SK-N-DZ (cell line): ENCODE data around the gene PNKD.
A peak's percentile ranks its signal among the peaks of the same experiment; 100 is the strongest.

Source experiments
- DNase-seq: peaks from one replicate; pipeline ENCODE4 v3.0.0-alpha.2; 2015; ENCODE audit warnings: low spot score
- small RNA-seq, 2 experiments: library from RNA; depleted of rRNA; stranded (forward); fragments of <200 nt; gene quantifications; one replicate each; pipeline ENCODE3, GENCODE V24; 2014

Gene PNKD

DNA sequence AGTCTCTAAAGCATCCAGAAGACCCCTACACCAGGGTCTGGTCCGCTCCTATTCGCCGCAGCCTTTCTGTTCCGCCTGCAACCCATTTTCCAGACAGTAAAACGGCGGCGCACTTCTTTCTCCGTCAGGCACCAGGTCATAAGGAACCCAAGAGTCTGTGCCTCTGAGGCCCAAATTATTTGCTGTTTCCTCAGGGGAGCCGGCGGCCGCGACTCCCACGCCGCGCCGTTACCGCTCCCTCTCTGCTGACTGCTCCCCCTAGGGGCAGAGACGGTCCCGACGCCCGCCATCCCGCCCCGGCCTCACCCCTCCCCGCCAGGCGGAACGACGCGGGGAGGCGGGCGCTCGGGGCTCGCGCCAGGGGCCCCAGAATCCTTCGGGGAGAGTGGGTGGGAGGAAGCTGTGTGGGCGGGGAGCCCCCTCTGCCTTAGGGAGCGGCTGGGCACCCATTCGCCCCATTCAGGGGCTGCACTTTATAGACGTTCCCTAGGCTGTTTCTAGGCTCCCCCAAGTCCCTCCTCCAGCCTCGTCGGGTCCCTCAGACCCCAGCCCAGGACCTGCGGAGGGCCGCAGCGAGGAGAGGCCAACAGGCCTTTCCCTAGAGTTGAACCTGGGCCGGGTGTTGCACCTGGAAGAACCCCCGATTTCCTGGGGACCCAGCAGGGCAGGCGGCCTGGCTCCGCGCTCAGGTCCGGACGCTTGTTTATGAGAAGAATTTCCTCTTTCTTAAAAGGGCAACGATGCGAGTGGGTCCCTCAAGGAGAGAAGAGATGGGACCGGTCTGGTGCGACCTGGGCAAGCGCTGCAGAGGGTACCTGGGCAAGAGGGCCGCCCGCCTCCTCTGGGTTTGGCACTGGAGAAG lies 125.7 kb downstream of the PNKD start:
- DNase-seq = peak; percentile 95

Small RNA genes within 50 kb of the gene (small RNA-seq; reads per million reads assigned to genes)
- 0 reads per million in 2 experiments for gene MIR6810
